Measurements from ENCODE around the gene RRN3. TPM values are rescaled to one million over a fixed set of nuclear protein-coding genes. Genes with fewer than 3 reads are reported as not detected.
A peak's percentile ranks its signal among the peaks of the same experiment; 100 is the strongest.
"Not testable (repeated sequence)": the region's sequence is repeated elsewhere in the genome, so short reads cannot be mapped to it uniquely, and the experiment has no call there.

The RRN3 gene
- total RNA-seq, 1 experiment from 2014 or later = 40.9 TPM

- H2BK5ac ChIP-seq (ENCODE audit: insufficient read length, low read length); H3K9me3 Mint-ChIP-seq; H3K4ac ChIP-seq (ENCODE audit: low read depth, low read length); H4K8ac ChIP-seq (replicated peaks; ENCODE audit: insufficient read length, low read depth, low read length); H3K56ac ChIP-seq (ENCODE audit: insufficient read length, low read depth, low read length); H3K9me3 ChIP-seq (ENCODE audit: control insufficient read depth, low read depth, low read length); H3K27ac ChIP-seq (ENCODE audit: insufficient read length, low read depth, low read length); H2BK20ac ChIP-seq (ENCODE audit: low read depth, low read length, poor library complexity, severe bottlenecking); H3K27me3 Mint-ChIP-seq (ENCODE audit: low read depth); H3K79me2 ChIP-seq (ENCODE audit: insufficient read depth, low read length); H3K9ac ChIP-seq (ENCODE audit: extremely low read depth, insufficient read length, low read length); H2AK5ac ChIP-seq (ENCODE audit: insufficient read length, low read length); H3K79me1 ChIP-seq (ENCODE audit: insufficient read depth, low read depth, low read length, poor library complexity, severe bottlenecking); H4K20me1 ChIP-seq (ENCODE audit: control insufficient read depth, insufficient read depth, insufficient read length); H3K4me1 ChIP-seq (ENCODE audit: insufficient read depth, low read length); H3K18ac ChIP-seq (ENCODE audit: insufficient read length, low read depth, low read length); H4K5ac ChIP-seq (ENCODE audit: insufficient read length, low read depth, low read length); H3K27me3 ChIP-seq (ENCODE audit: insufficient read depth, low read length); H2BK120ac ChIP-seq (ENCODE audit: low read depth, low read length, poor library complexity, severe bottlenecking); H3K4me2 ChIP-seq (ENCODE audit: insufficient read depth, insufficient read length, low read length); H3K14ac ChIP-seq (ENCODE audit: insufficient read depth, low read length); H3K23ac ChIP-seq (ENCODE audit: insufficient read length, low read depth, low read length); H4K91ac ChIP-seq (ENCODE audit: insufficient read length, low read depth, low read length); H3T11ph ChIP-seq (ENCODE audit: low read length); H2BK12ac ChIP-seq (ENCODE audit: insufficient read length, low read depth, low read length); H3K23me2 ChIP-seq (ENCODE audit: insufficient read length, low read depth, low read length, poor library complexity, severe bottlenecking); H2BK15ac ChIP-seq (ENCODE audit: low read depth, low read length); H2AFZ ChIP-seq (ENCODE audit: low read length): not testable (repeated sequence)
- WGBS (ENCODE audit: extremely low coverage, insufficient read length, low lambda C conversion rate) = no CpG with 5 or more reads among the region's 27 CpGs
- Mint-ChIP-seq H3K4me1 (peaks cover 11 to 15% of the 10 kb centered on the region in 2 experiments), H3K36me3 (ENCODE audit: insufficient read depth in 1 of 3, low read depth in 3 of 3) (peaks cover 24 to 86% (median 72%) of the 10 kb centered on the region in 3 experiments), H3K4me3 (peak overlapping the region in 1 of 2 experiments; percentile 25; a peak in 1 of 5 replicates), H3K27ac (peak overlapping the region; percentile 58 to 91 (median 85); a peak in 4 of 7 replicates)
- DNase-seq = peak; percentile 43
These were observed 65.0 kb downstream of the RRN3 start for GRCh38 chr16:15028801-15029698.

GRCh38 chr16:15028345-15028715 lies 65.7 kb downstream of the RRN3 start:
- DNase-seq; H3K27me3 Mint-ChIP-seq (ENCODE audit: low read depth); H3K9ac ChIP-seq (ENCODE audit: extremely low read depth, insufficient read length, low read length); H3K4me1 ChIP-seq (ENCODE audit: insufficient read depth, low read length); H3K79me1 ChIP-seq (ENCODE audit: insufficient read depth, low read depth, low read length, poor library complexity, severe bottlenecking); H4K5ac ChIP-seq (ENCODE audit: insufficient read length, low read depth, low read length); H3K14ac ChIP-seq (ENCODE audit: insufficient read depth, low read length); H2BK5ac ChIP-seq (ENCODE audit: insufficient read length, low read length); H3K79me2 ChIP-seq (ENCODE audit: insufficient read depth, low read length); H4K20me1 ChIP-seq (ENCODE audit: control insufficient read depth, insufficient read depth, insufficient read length); H2BK15ac ChIP-seq (ENCODE audit: low read depth, low read length); H3K9me3 Mint-ChIP-seq; H2AK5ac ChIP-seq (ENCODE audit: insufficient read length, low read length); H3T11ph ChIP-seq (ENCODE audit: low read length); H3K4me3 Mint-ChIP-seq; H4K8ac ChIP-seq (replicated peaks; ENCODE audit: insufficient read length, low read depth, low read length); H3K4ac ChIP-seq (ENCODE audit: low read depth, low read length); H2AFZ ChIP-seq (ENCODE audit: low read length); H3K23me2 ChIP-seq (ENCODE audit: insufficient read length, low read depth, low read length, poor library complexity, severe bottlenecking); H2BK120ac ChIP-seq (ENCODE audit: low read depth, low read length, poor library complexity, severe bottlenecking); H2BK20ac ChIP-seq (ENCODE audit: low read depth, low read length, poor library complexity, severe bottlenecking); H3K18ac ChIP-seq (ENCODE audit: insufficient read length, low read depth, low read length); H3K23ac ChIP-seq (ENCODE audit: insufficient read length, low read depth, low read length); H3K27ac ChIP-seq (ENCODE audit: insufficient read length, low read depth, low read length); H3K27me3 ChIP-seq (ENCODE audit: insufficient read depth, low read length); H3K9me3 ChIP-seq (ENCODE audit: control insufficient read depth, low read depth, low read length); H4K91ac ChIP-seq (ENCODE audit: insufficient read length, low read depth, low read length); H3K56ac ChIP-seq (ENCODE audit: insufficient read length, low read depth, low read length); H3K4me2 ChIP-seq (ENCODE audit: insufficient read depth, insufficient read length, low read length); H2BK12ac ChIP-seq (ENCODE audit: insufficient read length, low read depth, low read length): not testable (repeated sequence)
- Mint-ChIP-seq H3K36me3 (ENCODE audit: insufficient read depth in 1 of 3, low read depth in 3 of 3) (peaks cover 27 to 85% (median 69%) of the 10 kb centered on the region in 3 experiments), H3K27ac (peak overlapping the region in 2 of 3 experiments; percentile 90 to 91; a peak in 5 of 7 replicates), H3K4me1 (peaks cover 11 to 15% of the 10 kb centered on the region in 2 experiments)
- WGBS (ENCODE audit: extremely low coverage, insufficient read length, low lambda C conversion rate) = no CpG with 5 or more reads among the region's 6 CpGs

Data from H9 (cell line).